GM12865 (cell line): ENCODE measurements around the gene TBX20.
A peak's percentile ranks its signal among the peaks of the same experiment; 100 is the strongest.

Source experiments
- DNase-seq: peaks from one replicate; pipeline ENCODE4 v3.0.0; 2010; ENCODE audit warnings: low read depth
- H3K4me3 ChIP-seq: 2 replicates; pipeline ENCODE4 v1.5.1; 2011; ENCODE audit warnings: mild to moderate bottlenecking, low read depth, low read length, control low read depth
- TF ChIP-seq, protein P1 (sequence below): IDR thresholded peaks from 2 replicates; pipeline ENCODE4 v1.5.1; 2011; ENCODE audit warnings: low read length, control low read depth, low read depth, inconsistent platforms; ENCODE audit not compliant: insufficient read depth; ENCODE audit errors: missing control alignments

TBX20 gene, protein sequence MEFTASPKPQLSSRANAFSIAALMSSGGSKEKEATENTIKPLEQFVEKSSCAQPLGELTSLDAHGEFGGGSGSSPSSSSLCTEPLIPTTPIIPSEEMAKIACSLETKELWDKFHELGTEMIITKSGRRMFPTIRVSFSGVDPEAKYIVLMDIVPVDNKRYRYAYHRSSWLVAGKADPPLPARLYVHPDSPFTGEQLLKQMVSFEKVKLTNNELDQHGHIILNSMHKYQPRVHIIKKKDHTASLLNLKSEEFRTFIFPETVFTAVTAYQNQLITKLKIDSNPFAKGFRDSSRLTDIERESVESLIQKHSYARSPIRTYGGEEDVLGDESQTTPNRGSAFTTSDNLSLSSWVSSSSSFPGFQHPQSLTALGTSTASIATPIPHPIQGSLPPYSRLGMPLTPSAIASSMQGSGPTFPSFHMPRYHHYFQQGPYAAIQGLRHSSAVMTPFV

GRCh38 chr7:35253710-35254495, at the start of gene TBX20:
TSS of gene TBX20 (minus strand) at chr7:35254100. CDS start at chr7:35253620, 480 bp downstream.
- H3K4me3 ChIP-seq = peak within 1 kb of the TSS; percentile 0; the same call in 1 of the 2 replicates
- TF ChIP-seq, protein P1, sequence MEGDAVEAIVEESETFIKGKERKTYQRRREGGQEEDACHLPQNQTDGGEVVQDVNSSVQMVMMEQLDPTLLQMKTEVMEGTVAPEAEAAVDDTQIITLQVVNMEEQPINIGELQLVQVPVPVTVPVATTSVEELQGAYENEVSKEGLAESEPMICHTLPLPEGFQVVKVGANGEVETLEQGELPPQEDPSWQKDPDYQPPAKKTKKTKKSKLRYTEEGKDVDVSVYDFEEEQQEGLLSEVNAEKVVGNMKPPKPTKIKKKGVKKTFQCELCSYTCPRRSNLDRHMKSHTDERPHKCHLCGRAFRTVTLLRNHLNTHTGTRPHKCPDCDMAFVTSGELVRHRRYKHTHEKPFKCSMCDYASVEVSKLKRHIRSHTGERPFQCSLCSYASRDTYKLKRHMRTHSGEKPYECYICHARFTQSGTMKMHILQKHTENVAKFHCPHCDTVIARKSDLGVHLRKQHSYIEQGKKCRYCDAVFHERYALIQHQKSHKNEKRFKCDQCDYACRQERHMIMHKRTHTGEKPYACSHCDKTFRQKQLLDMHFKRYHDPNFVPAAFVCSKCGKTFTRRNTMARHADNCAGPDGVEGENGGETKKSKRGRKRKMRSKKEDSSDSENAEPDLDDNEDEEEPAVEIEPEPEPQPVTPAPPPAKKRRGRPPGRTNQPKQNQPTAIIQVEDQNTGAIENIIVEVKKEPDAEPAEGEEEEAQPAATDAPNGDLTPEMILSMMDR = no peak

DNA sequence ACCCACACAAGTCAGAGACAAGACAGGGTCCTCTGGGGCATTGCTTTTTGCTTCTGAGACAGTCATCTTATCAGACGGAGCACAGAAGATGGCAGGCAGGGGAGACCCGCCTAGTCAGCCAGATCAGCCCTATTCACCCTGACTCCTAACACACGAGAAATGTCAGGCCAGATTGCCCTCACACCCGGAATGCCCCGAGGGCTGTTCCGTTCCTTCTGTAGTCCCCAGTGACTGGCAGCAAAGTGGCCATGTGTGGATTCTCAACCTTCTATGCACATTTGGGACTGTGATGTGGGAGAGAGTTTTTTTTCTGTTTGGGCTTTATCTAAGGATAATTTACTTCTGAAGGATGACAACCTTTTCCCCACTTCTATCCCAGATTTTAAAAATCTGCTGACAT, 35.5 kb upstream of the TBX20 start:
- TF ChIP-seq, protein P1 = no peak
- DNase-seq = no peak
- no peak overlapping the region for H3K4me3 ChIP-seq

More at GRCh38 chr7:35253710-35254495, at the start of gene TBX20:
- peak; percentile 32 for DNase-seq

- no peak overlapping the region for H3K4me3 ChIP-seq
- DNase-seq = no peak
- TF ChIP-seq, protein P1 = no peak
These were observed 33.1 kb upstream of the TBX20 start for GRCh38 chr7:35286986-35287385.

- TF ChIP-seq, protein P1 = no peak
- DNase-seq = no peak
These were observed 32.5 kb upstream of the TBX20 start for GRCh38 chr7:35286422-35286821.

GRCh38 chr7:35285799-35286198, 31.9 kb upstream of the TBX20 start:
- TF ChIP-seq, protein P1 = no peak

More at GRCh38 chr7:35286422-35286821, 32.5 kb upstream of the TBX20 start:
- H3K4me3 ChIP-seq = no peak overlapping the region

GRCh38 chr7:35280902-35281301, 27.0 kb upstream of the TBX20 start:
- no peak for DNase-seq
- H3K4me3 ChIP-seq = no peak overlapping the region
- TF ChIP-seq, protein P1 = no peak

More at GRCh38 chr7:35285799-35286198, 31.9 kb upstream of the TBX20 start:
- no peak overlapping the region for H3K4me3 ChIP-seq
- DNase-seq = no peak
